Jurkat, Clone E6-1 (cell line): Measurements from ENCODE around the gene INSIG1.

Experiments used
- DNase-seq: peaks from one replicate; pipeline ENCODE4 v3.0.0-alpha.2; 2011; ENCODE audit warnings: low read depth, low spot score
- H3K4me3 ChIP-seq: 2 replicates; pipeline ENCODE4 v1.5.1; 2011; ENCODE audit warnings: mild to moderate bottlenecking, low read length, control low read depth, moderate library complexity

INSIG1 gene

DNA sequence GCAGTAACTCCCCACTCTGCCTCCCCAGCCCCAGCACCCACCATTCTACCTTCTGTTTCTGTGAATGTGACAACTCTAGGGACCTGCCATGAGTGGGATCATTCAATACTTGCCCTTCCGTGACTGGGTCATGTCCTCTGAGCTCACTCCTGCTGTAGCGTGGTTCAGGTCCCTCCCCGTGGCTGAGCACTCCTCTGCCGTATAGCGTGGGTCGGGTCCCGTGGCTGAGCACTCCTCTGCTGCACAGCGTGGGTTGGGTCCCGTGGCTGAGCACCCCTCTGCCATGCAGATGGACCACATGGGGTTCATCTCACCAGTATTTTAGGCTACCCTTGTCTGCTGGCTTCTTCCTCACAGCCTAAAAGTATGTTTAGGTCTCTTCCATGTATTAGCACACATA lies 43.0 kb downstream of the INSIG1 start:
- DNase-seq: no peak
- no peak overlapping the region for H3K4me3 ChIP-seq

GRCh38 chr7:155341463-155341983 lies 43.8 kb downstream of the INSIG1 start:
- no peak overlapping the region for H3K4me3 ChIP-seq
- no peak for DNase-seq

DNA sequence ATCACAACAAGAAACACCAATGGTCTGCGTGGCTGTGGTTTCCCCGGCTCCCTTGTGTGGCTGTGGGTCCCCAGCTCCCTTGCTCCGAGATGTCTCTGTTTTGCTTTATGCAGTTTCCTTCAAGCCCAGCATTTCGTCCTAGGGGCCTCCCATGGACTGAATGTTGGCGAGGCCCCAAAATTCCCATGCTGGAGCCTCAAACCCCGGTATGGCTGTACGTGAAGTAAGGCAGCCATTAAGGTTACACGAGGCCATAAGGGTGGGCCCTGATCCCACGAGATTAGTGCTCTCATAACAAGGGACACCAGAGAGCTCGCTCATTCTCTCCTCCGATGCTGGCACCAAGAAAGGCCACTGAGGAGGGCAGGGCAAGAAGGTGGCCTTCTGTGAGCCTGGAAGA lies 44.6 kb downstream of the INSIG1 start:
- no peak overlapping the region for H3K4me3 ChIP-seq
- DNase-seq: no peak

GRCh38 chr7:155343150-155343549 lies 45.5 kb downstream of the INSIG1 start:
- DNase-seq: no peak
- H3K4me3 ChIP-seq: no peak overlapping the region

DNA sequence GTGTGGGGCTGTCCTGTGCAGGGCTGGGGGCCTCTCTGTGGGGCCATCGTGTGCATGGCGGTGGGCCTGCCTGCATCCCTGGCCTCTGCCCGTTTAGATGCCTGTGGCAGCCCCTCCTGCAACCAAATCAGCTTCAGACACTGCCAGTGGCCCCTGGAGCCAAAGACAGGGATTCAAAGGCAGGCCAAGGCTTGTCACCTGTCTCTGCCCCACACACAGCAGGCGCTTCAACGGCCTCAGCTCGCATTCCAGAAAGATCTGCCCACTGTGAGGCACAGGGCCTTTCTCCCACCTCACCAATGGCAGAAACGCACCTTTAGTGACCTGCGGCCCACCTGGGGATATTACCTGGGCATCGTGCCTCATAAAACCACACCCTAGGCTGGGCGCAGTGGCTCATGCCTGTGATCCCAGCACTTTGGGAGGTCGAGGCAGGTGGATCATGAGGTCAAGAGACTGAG lies 46.0 kb downstream of the INSIG1 start:
- no peak for DNase-seq
- H3K4me3 ChIP-seq: no peak overlapping the region

GRCh38 chr7:155344270-155344617 lies 46.6 kb downstream of the INSIG1 start:
- H3K4me3 ChIP-seq: peak overlapping the region; percentile 46
- no peak for DNase-seq

- peak overlapping the region; percentile 46 for H3K4me3 ChIP-seq
- DNase-seq: peak; percentile 78
Observed at GRCh38 chr7:155344618-155345433, 47.1 kb downstream of the INSIG1 start.

DNA sequence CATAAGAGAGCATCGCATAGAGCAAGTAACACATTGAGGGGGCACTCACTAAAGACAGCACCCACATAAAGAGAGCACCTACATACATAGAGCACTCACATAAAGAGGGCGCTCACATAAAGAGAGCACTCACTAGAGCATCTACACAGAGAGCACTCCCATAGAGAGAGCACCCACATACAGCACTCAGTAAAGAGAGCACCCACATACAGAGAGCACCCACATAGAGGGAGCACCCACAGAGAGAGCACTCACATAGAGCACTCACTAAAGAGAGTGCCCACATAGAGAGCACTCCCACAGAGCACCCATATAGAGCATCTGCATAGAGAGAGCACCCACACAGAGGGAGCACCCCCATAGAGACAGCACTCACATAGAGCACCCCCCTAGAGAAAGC lies 47.8 kb downstream of the INSIG1 start:
- DNase-seq: no peak
- no peak overlapping the region for H3K4me3 ChIP-seq

DNA sequence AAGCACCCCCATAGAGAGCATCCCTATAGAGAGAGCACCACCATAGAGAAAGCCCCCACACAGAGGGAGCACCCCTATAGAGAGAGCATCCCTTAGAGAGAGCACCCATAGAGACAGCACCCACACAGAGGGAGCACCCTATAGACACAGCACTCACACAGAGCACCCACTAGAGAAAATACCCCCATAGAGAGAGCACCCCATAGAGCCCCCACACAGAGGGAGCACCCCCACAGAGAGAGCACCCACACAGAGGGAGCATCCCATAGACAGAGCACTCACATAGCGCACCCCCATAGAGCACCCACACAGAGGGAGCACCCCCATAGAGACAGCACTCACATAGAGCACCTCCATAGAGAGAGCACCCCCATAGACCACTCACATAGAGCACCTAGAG lies 48.6 kb downstream of the INSIG1 start:
- no peak overlapping the region for H3K4me3 ChIP-seq
- DNase-seq: no peak

- no peak for DNase-seq
- no peak overlapping the region for H3K4me3 ChIP-seq
Observed at GRCh38 chr7:155348806-155349205, 51.1 kb downstream of the INSIG1 start.

DNA sequence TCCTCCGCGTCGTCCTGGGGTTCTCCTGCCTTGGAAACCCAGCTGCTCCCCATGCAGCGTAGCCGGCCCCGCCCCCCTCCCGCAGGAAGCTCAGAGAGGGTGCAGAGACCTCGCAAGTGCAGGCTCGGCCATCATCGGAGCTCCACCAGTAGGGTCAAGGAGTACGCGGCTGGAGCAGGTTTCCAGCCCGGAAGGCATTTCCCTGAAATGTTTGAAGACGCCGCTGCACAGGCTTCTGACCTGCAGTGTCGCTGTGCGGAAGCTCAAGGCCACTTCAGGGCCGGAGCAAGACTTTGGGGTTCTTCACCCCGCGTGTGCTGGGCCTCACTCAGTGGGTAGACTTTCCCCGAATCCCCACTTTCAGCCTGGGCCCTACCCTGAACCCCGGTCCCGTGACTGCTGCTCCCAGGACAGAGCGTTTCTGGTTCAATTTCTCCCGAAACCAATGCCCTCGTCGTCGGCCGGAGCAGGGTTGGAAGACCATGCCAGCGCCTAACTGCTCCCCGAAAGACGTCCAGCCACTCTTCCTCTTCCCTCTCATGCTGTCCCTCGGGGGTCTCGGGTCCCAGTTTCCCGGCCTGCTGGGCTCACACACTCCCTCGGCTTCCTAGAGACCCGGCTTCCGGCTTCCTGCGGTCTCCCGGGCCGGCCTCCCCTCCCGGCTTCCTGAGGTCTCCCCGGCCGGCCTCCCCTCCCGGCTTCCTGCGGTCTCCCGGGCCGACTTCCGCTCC lies 52.1 kb downstream of the INSIG1 start:
- H3K4me3 ChIP-seq: no peak overlapping the region
- DNase-seq: no peak

GRCh38 chr7:155351120-155351870 lies 53.6 kb downstream of the INSIG1 start:
- H3K4me3 ChIP-seq: no peak overlapping the region
- no peak for DNase-seq

DNA sequence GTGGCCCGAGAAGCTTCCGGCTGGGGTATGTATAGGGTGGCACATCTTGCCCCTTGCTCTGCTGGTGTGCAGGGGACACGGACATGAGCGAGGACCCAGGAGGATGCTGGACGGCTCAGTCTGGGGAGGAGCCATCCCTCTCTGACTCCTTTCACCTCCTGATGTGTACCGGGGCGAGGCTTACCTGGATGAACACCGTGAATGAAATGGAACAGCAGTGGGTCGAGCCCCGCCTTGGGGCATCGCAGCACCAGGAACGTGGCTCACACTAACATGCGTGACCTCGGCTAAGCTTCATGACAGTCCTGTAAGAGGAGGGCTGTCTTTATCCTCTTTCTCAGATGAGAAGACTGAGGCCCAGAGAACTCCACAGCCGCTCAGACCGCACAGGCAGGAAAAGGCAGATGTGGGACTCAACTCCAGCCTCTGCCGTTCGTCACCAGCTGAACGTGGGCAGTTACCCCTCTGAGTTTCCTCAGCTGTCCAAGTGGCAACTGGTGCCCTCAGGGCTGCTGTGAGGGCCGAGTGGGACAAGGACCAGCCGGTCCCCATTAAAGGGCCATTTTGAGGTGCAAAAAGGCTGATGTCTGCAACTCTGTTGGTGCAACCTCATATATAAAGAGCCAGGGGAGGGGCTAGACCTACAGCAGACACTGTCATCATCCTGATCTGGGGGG lies 54.5 kb downstream of the INSIG1 start:
- DNase-seq: no peak
- H3K4me3 ChIP-seq: peak overlapping the region; percentile 15

- no peak for DNase-seq
- no peak overlapping the region for H3K4me3 ChIP-seq
Observed at GRCh38 chr7:155352753-155353115, 55.1 kb downstream of the INSIG1 start.

DNA sequence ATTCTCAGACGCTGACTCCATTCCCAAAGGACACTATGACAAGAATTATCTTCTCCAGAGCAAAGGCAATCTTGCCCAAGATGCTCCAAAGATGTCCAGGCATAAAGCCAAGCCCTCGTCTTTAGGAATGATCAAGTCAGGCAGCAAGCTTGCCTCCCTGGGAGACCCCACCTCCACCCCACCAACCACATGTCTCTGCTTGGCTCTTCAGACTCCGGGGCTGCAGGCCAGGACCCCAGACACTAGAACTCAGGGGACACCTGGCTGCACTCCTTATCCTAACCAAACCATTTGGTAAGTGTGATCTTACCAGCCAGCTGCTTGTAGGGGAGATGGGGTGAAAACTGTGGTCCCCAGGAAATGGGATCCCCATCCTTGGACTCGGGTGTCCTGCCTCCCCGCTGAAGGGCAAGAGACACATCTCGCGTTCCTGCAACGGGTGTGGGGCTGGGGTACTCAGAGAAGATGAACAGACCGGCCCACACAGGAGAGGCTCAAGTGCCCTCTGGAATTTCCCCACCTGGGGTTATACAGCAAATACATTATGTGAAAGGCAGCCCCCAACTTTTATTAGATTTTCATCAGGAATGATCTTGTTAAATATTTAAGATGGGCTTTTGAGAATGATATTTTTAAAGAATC lies 55.7 kb downstream of the INSIG1 start:
- no peak for DNase-seq
- H3K4me3 ChIP-seq: no peak overlapping the region

- no peak overlapping the region for H3K4me3 ChIP-seq
- DNase-seq: no peak
Observed at GRCh38 chr7:155354371-155355048, 56.8 kb downstream of the INSIG1 start.

- H3K4me3 ChIP-seq: no peak overlapping the region
- no peak for DNase-seq
Observed at GRCh38 chr7:155355176-155355575, 57.5 kb downstream of the INSIG1 start.

- DNase-seq: no peak
- no peak overlapping the region for H3K4me3 ChIP-seq
Observed at GRCh38 chr7:155355745-155356144, 58.1 kb downstream of the INSIG1 start.
